Spinal cord (tissue), 10 donors: ENCODE data around the gene PLEKHG5. TPM values are rescaled to one million over a fixed set of nuclear protein-coding genes. Genes with fewer than 3 reads are reported as not detected.
A peak's percentile ranks its signal among the peaks of the same experiment; 100 is the strongest.

Experiments used
- DNase-seq, 6 donors: peaks; one replicate each; pipeline versions ENCODE4 v3.0.0 to v3.0.0-alpha.2; 2013 to 2015; ENCODE audit warnings: low spot score in 6 of 6, low read depth in 4 of 6
- H3K27ac ChIP-seq: one replicate; pipeline ENCODE4 v1.5.1; 2013; ENCODE audit warnings: low read depth, low read length, control low read depth
- H3K27me3 ChIP-seq: one replicate; pipeline ENCODE4 v1.6.1; 2013; ENCODE audit warnings: low read length; ENCODE audit not compliant: control insufficient read depth, insufficient read depth
- H3K36me3 ChIP-seq: one replicate; pipeline ENCODE4 v1.6.1; 2013; ENCODE audit warnings: low read length; ENCODE audit not compliant: control insufficient read depth, insufficient read depth
- H3K4me1 ChIP-seq: one replicate; pipeline ENCODE4 v1.6.1; 2013; ENCODE audit warnings: low read length; ENCODE audit not compliant: control insufficient read depth, insufficient read depth
- H3K4me3 ChIP-seq: one replicate; pipeline ENCODE4 v1.5.1; 2013; ENCODE audit warnings: low read depth, low read length, control low read depth
- H3K9me3 ChIP-seq: one replicate; pipeline ENCODE4 v1.6.1; 2013; ENCODE audit warnings: low read length; ENCODE audit not compliant: control insufficient read depth, insufficient read depth
- WGBS: methylation state at CpG from one replicate; pipeline ENCODE4 v1.1.5; 2013; ENCODE audit warnings: missing lambda C conversion rate; ENCODE audit not compliant: insufficient coverage; 5-methylcytosine and 5-hydroxymethylcytosine counted together
- polyA plus RNA-seq, 2 donors: library from polyadenylated mRNA; unstranded; fragments of 120-200 nt; gene quantifications; one replicate each; pipeline ENCODE4 v1.2.1, GENCODE V29; 2013; ENCODE audit not compliant: insufficient read length in 2 of 2
- total RNA-seq, 2 donors: library from RNA; depleted of rRNA in 1 of 2; stranded (reverse); fragments of 120-200 nt in 1 of 2; fragments of >200 nt in 1 of 2; gene quantifications; one replicate each; pipeline versions ENCODE4 v1.2.3 to v1.2.4, GENCODE V29; 2013 to 2014
- donor health status: healthy.

PLEKHG5 gene
- total and polyA plus RNA-seq, 4 donors, result 12.9 to 32.9 (median 22.7) TPM

DNA sequence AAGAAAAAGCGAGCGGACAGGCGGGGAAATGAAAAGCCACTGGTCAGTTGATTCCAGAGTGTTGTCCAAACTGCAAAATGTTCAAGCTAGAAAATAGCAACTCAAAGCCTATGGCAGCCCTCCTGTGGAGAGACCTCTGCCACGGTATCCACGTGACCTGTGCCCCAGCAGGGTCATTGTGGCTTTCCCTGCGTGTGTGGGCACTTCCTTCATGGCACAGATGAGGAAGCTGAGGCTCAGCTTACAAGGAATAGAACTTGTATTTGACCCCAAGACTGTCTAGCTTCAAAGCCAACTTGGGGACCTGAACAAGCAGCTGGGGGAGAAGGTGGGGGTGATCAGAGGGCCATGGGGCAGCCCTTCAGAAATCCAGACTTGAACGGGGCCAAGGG is 15.6 kb upstream of the PLEKHG5 start:
- 49% methylated on average over 4 of the region's 7 CpGs for WGBS
- Histone ChIP-seq H3K4me3 (no peak overlapping the region), H3K36me3 (peaks cover 24% of the 10 kb centered on the region), H3K4me1 (peaks cover 86% of the 10 kb centered on the region), H3K27me3 (no peaks in the 10 kb centered on the region), H3K27ac (no peak overlapping the region), H3K9me3 (no peaks in the 10 kb centered on the region)
- no peak for DNase-seq

DNA sequence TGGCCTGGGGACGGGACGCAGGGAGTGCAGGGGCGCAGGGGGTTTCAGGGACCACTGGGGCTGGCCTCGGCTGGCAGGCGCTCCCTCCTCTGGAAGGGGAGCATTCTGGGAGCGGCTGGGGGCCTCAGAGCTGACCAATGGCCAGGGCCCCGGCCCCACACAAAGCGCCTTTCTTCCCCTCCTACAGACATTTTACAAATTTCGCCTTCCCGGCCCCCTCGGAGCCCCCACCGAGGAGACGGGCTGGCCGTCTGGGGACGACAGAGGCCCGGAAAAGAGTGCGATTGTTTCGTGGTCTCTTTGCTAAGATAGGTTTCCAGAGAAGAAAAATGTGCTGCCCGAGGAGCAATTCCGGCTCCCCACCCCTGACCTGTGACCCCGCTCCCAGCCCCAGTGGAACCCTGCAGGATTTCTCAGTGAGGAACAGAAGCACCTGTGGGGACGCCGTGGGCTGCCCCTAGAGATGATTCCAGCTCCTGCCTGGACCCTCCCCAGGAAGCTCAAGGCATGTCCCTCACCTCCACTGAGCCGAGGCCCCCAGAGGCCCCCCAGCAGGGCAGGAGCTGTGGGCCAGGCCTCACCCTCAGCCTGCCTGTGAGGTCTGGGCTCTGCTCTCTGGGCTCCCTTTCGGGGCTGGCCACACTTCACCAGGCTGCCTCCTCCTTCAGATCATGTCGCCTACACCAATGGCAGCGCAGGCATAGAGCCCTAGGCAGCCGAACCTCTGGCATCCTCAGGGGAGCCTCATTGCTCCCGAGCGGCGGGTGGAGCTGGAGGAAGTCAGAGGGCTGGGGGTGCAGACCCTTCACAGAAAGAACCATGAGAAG is 15.0 kb upstream of the PLEKHG5 start:
- no peak for DNase-seq
- Histone ChIP-seq H3K27me3 (no peaks in the 10 kb centered on the region), H3K9me3 (no peaks in the 10 kb centered on the region), H3K27ac (peak overlapping the region; percentile 73), H3K4me1 (peaks cover 85% of the 10 kb centered on the region), H3K36me3 (peaks cover 24% of the 10 kb centered on the region), H3K4me3 (no peak overlapping the region)
- 71% methylated on average over 22 of the region's 31 CpGs for WGBS

DNA sequence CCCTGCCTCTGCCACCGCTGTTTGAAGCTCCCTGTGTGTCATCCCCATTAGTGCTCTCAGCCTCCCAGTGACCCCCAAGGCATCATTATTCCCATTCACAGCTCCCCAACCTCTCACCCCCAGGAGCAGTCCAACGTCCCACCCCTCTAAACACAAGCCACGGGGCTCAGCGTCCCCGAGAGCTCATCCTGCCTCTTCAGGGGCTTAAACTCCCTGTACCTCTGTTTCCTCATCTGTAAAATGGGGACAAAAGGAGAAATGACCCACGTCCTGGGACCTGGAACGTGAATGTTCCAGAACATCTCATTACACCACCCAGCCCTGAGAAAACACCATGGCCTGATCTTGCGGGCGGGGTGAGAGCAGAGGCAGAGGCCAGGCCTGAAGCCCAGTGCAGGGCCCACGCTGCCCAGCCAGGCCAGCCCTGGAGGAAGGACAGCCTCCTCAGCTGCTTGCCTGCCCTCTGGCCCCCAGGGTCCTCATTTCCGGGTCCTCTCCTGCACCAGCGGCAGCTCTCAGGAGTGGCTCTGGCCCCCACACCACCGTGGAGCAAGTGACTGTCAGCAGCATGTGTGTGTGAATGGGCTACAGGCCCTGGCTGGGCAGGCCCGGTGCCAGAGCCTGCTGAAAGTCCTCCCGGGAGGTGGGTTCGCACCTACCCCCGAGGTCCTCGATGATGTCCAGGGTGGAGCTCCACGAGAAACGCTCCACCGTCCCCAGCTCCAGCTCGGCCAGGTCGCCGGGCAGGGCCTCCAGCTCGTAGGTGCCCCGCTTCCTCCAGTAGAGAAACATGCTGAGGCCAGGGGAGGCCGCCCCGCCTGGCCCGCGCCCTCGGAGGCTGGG is 14.1 kb upstream of the PLEKHG5 start:
- Histone ChIP-seq H3K4me3 (no peak overlapping the region), H3K27me3 (no peaks in the 10 kb centered on the region), H3K9me3 (no peaks in the 10 kb centered on the region), H3K4me1 (peaks cover 83% of the 10 kb centered on the region), H3K27ac (peak overlapping the region; percentile 47), H3K36me3 (peaks cover 24% of the 10 kb centered on the region)
- DNase-seq, result no peak
- 84% methylated on average over 30 of the region's 31 CpGs for WGBS

DNA sequence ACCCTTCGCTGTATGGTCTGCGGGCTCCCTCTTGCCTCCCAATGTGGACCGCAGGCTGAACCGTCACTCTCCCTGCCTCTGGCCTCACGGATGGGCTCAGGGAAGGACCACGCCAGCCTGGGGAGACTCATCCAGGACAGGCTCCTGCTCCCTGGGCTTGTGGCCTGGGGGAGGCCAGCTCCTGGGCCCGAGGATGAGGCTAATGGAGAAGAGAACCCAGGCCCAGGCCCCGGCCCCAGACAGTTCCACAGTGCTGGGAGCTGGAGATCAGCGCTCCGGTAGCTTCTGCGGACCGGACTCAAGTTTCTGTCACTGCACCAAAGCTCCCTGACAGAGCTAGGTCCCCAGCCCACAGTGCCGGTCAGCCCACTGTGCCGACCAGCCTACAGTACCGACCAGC is 13.4 kb upstream of the PLEKHG5 start:
- H3K4me1 ChIP-seq, result peaks cover 78% of the 10 kb centered on the region
- peaks cover 26% of the 10 kb centered on the region for H3K36me3 ChIP-seq
- no peaks in the 10 kb centered on the region for H3K9me3 ChIP-seq
- H3K4me3 ChIP-seq, result no peak overlapping the region
- H3K27me3 ChIP-seq, result no peaks in the 10 kb centered on the region
- no peak for DNase-seq
- 93% methylated on average over 15 of the region's 15 CpGs for WGBS
- H3K27ac ChIP-seq, result no peak overlapping the region

DNA sequence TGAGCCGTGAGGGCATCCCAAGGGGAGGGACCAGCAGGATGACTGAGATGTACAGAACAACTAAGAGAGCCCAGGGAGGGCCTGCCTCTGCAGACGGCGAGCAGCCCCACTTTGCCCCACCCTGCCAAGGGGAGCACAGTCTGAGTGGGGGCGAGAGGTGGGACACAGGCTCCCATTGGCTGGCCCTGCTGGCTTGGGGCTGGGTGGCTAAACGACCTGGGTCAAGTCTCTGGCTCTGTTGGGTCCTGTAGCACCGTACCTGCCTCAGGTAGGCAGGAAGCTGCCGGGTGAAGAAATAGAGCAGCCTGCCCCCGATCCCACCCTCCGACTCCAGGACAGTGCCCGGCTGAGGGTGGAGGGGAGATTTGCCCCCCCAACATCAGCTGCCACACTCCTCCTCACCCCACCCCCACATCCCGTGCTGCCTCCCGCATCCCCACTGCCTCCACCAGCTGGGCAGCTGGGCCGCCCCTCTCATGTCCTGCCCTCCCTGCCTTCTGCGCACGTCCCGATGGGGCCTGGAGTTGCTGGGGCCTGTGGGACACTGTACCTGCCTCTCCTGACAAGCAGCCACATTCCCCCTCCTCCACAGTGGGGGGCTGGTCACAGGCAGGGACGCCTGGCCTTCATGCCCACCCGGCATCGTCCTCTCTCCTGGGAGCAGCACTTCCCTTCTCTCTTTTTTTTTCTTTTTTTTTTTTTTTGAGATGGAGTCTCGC is 12.6 kb upstream of the PLEKHG5 start:
- Histone ChIP-seq H3K27me3 (no peaks in the 10 kb centered on the region), H3K4me1 (peaks cover 75% of the 10 kb centered on the region), H3K27ac (no peak overlapping the region), H3K9me3 (no peaks in the 10 kb centered on the region), H3K4me3 (no peak overlapping the region), H3K36me3 (peaks cover 21% of the 10 kb centered on the region)
- DNase-seq, result no peak
- WGBS, result 60% methylated on average over 10 of the region's 20 CpGs

DNA sequence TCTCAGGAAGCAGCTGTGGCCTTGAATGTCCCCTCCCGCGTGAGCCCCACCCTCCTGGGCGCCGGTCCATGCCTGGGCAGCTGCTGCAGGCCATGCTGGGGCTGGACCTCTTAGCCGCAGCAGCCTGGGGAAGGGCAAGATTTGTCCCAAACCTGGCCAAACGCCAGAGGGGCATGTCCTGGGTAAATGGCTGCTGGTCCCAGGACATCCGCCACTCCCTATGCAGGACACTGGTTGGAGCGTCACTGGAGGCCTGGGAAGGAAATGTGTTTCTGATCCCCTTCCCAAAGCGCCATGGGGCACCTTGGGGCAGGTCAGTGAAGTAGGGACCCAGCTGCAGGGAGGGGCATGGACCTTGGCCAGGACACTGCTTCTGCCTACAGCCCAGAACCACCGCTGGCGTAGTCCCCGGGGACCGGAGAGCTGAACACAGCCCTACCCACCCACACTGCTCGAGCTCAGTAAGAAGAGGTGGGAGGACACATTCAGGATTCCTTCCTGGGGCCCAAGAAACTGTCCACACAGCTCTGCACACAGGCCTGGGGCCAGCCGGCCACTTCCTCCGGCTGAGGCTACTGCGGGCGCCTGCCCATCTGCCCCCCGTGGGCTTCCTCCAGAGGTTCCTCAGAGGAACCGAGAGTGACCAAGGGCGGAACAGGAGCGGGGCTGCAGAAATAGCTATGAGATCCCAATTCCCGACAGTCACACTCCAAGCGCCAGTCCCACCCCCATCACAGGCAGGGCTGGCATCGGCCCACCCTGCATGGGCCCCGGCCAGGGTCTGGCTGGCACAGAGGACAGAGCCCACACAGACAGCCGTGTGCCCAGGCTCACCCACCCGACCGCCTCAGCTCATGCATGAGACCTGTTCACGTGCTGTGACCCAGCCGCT is 10.8 kb upstream of the PLEKHG5 start:
- Histone ChIP-seq H3K27ac (no peak overlapping the region), H3K4me1 (peaks cover 73% of the 10 kb centered on the region), H3K9me3 (no peaks in the 10 kb centered on the region), H3K4me3 (no peak overlapping the region), H3K36me3 (peaks cover 13% of the 10 kb centered on the region), H3K27me3 (no peaks in the 10 kb centered on the region)
- DNase-seq, result peak in 1 of 6 donors; percentile 69
- 63% methylated on average over 27 of the region's 31 CpGs for WGBS

DNA sequence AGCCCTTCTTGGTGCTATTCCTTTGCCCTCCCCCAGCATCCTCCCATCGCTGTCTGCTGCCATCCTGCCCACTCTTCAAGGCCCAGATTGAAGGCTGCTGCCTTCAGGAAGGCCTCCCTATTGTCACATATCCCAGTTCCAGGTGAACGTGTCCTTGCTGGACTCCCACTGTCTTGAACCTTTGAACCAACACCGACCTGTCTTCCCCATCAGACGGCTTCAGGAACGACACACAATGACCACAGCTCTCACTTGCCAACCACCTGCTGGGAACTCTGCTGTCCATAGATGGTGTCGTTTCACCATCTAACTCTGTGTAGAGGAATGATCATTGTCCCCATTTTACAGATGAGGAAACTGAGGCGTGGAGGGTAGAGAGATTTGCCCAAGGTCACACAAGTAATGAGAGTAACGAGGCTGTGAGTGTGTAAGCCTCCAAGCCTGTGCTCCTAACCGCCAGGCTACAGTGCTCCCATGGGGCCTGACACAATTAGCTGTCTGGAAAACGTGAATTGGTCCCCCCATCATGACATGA is 9.9 kb upstream of the PLEKHG5 start:
- Histone ChIP-seq H3K4me3 (no peak overlapping the region), H3K4me1 (peaks cover 71% of the 10 kb centered on the region)

DNA sequence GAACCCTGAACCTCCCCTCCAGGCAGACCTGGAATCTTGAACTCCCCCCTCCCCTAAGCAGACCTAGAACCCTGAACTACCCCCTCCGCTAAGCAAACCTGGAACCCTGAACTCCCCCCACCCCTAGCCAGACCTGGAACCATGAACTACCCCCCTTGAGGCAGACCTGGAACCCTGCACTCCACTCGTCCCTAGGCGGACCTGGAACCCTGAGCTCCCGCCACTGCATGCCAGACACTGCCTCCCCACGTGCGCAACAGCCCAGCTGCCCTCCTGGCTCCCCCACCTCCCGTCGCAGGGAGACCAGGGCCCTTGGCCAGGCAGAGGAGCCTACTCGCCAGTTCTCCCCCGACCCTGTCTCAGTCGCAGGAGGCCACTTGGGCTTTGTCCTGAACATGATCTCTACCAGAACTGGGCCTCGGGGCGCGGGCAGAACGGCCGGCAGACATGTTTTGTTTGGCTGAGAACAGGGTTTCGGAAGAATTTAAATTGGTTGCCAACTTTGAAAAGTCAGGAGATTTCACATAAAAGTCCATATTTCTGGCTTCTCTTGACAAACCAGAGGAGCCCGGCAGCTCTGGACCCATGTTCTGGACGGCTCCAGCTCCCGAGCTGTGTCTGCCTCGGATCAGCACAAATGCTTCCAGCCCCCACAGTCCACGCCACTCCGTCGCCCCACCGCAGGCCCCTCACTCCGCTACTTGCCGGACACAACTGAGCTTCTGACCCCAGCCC is 9.2 kb upstream of the PLEKHG5 start:
- peaks cover 8% of the 10 kb centered on the region for H3K36me3 ChIP-seq
- no peak for DNase-seq

More for the DNA sequence above, 9.9 kb upstream of the PLEKHG5 start:
- Histone ChIP-seq H3K36me3 (peaks cover 10% of the 10 kb centered on the region), H3K9me3 (no peaks in the 10 kb centered on the region), H3K27me3 (peaks cover 3% of the 10 kb centered on the region), H3K27ac (no peak overlapping the region)
- DNase-seq, result no peak
- 69% methylated on average over 8 of the region's 10 CpGs for WGBS

More for the DNA sequence above, 9.2 kb upstream of the PLEKHG5 start:
- Histone ChIP-seq H3K4me1 (peaks cover 71% of the 10 kb centered on the region), H3K4me3 (no peak overlapping the region), H3K9me3 (no peaks in the 10 kb centered on the region), H3K27ac (no peak overlapping the region), H3K27me3 (peaks cover 3% of the 10 kb centered on the region)
- 84% methylated on average over 25 of the region's 27 CpGs for WGBS
